Stomach smooth muscle (tissue), 2 donors: Measurements from ENCODE around the gene WASF1.
A peak's percentile ranks its signal among the peaks of the same experiment; 100 is the strongest.

ENCODE experiments used
- H3K27ac ChIP-seq: one replicate; pipeline ENCODE4 v1.7.0; 2013; ENCODE audit warnings: mild to moderate bottlenecking, low read length, inconsistent platforms
- H3K27me3 ChIP-seq, 2 donors: one replicate each; pipeline ENCODE4 v1.7.0; 2013; ENCODE audit warnings: low read length in 2 of 2; ENCODE audit not compliant: insufficient read depth in 2 of 2, control insufficient read depth in 1 of 2
- H3K36me3 ChIP-seq, 2 donors: one replicate each; pipeline ENCODE4 v1.7.0; 2013; ENCODE audit warnings: low read length in 2 of 2; ENCODE audit not compliant: control insufficient read depth in 2 of 2, insufficient read depth in 2 of 2
- H3K4me1 ChIP-seq: one replicate; pipeline ENCODE4 v1.7.0; 2013; ENCODE audit warnings: low read length; ENCODE audit not compliant: control insufficient read depth, insufficient read depth
- H3K4me3 ChIP-seq, 2 donors: one replicate each; pipeline ENCODE4 v1.7.0; 2013; ENCODE audit warnings: low read length in 2 of 2
- H3K9ac ChIP-seq, 2 donors: one replicate each; pipeline ENCODE4 v1.7.0; 2013; ENCODE audit warnings: low read length in 2 of 2, mild to moderate bottlenecking in 1 of 2
- H3K9me3 ChIP-seq, 2 donors: one replicate each; pipeline ENCODE4 v1.7.0; 2013; ENCODE audit warnings: low read length in 2 of 2; ENCODE audit not compliant: control insufficient read depth in 2 of 2
- donor health status: healthy.
- donor health status: Pancreatic carcinoma.

Gene WASF1

DNA sequence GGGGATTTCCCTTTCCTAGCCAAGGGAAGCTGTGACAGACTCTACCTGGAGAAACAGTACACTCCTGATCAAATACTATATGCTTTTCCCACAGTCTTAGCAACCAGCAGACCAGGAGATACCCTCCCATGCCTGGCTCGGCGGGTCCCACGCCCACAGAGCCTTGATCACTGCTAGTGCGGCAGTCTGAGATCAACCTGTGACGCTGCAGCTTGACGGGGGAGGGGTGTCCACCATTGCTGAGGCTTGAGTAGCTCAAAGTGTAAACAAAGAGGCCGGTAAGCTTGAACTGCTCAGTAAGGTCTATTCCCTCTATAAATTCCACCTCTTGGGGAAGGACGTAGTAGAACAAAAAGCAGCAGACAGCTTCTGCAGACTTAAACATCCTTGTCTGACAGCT is 63.2 kb downstream of the WASF1 start:
- Histone ChIP-seq H3K27me3 (no peaks in the 10 kb centered on the region), H3K27ac (no peak overlapping the region), H3K4me3 (no peak overlapping the region), H3K9me3 (no peaks in the 10 kb centered on the region), H3K9ac (no peak overlapping the region), H3K4me1 (no peaks in the 10 kb centered on the region), H3K36me3 (peaks cover 0 to 5% of the 10 kb centered on the region in 2 donors)

DNA sequence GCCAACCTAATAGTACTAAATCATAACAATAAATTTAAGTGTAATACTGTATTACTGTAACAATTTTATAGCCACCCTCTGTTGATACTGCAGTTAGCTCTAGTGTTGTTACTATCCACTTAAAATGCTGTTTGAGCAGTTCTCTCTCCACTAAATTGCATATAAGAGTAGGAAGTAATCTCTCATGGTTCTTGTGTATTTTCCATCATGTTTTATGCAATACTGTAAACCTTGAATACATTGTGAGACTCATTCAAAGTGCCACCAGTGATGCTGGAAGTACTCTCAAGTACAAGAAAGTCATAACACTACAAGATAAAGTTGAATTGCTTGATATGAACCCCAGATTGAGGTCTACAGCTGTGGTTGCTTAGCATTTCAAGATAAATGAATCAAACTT is 65.5 kb downstream of the WASF1 start:
- Histone ChIP-seq H3K27me3 (no peaks in the 10 kb centered on the region), H3K9ac (no peak overlapping the region), H3K4me1 (no peaks in the 10 kb centered on the region), H3K4me3 (no peak overlapping the region), H3K27ac (no peak overlapping the region), H3K9me3 (no peaks in the 10 kb centered on the region), H3K36me3 (peaks cover 0 to 5% of the 10 kb centered on the region in 2 donors)

DNA sequence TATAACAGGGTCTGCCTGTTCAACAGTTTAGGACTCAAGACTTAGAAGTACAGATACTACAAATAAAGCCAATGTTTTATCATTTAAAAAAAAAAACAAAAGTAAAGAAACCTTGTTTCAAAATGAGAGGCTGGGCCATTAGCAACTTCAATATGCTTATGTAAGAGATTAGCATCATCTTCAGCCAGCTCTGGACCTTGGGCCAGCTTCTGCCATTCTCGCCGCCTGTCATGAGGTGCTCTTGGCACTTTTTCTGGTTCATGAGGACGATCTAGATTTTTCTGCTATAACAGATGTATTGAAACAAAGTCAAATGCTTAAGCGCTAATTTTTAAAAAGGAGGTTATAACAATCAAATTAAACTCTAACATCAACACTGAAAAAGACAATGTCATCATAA is 74.2 kb downstream of the WASF1 start:
- peaks cover 30 to 42% of the 10 kb centered on the region in 2 donors for H3K36me3 ChIP-seq
- H3K9ac ChIP-seq = no peak overlapping the region
- no peaks in the 10 kb centered on the region for H3K27me3 ChIP-seq
- no peak overlapping the region for H3K27ac ChIP-seq
- H3K9me3 ChIP-seq = no peaks in the 10 kb centered on the region
- H3K4me3 ChIP-seq = no peak overlapping the region
- no peaks in the 10 kb centered on the region for H3K4me1 ChIP-seq

DNA sequence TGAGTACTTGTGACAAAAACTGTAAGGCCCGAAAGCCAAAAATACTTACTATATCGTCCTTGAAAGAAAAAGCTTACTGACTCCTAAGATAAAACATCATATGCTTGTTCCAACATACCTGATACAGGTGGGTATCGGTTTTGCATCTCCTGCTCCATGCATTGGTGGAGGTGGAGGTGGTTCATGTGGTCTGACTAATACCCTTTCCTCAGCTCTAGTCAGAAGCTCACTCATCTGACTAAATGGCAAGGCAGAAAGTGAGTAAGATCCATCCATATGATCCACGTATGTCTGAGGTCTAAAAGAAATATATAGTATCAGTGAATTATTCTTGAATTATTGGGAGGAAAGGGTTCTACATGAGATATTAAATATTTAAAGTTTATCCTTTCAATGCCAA is 76.2 kb downstream of the WASF1 start:
- H3K9me3 ChIP-seq = no peaks in the 10 kb centered on the region
- H3K9ac ChIP-seq = peak overlapping the region in 1 of 2 donors; percentile 14
- H3K27me3 ChIP-seq = no peaks in the 10 kb centered on the region
- no peaks in the 10 kb centered on the region for H3K4me1 ChIP-seq
- H3K36me3 ChIP-seq = peaks cover 32 to 55% of the 10 kb centered on the region in 2 donors
- no peak overlapping the region for H3K27ac ChIP-seq
- H3K4me3 ChIP-seq = no peak overlapping the region

DNA sequence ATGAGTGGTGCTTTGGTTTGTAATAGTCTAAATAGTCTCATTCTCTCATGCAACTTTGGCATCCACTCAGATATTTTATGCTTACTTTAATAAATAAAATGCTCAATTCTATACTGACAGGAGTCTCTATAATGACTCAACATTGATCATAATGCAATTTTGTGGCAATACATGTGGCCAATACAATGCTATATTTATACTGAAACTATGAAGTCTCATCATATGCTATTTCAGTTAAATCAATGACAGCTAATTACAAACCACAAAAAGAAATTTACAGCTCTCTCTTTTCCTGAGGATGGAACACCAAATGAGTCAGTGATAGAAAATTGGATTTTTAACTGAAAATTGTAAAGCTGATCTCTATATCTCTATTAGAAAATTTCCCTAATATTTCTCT is 77.1 kb downstream of the WASF1 start:
- H3K27me3 ChIP-seq = no peaks in the 10 kb centered on the region
- H3K36me3 ChIP-seq = peaks cover 27 to 52% of the 10 kb centered on the region in 2 donors
- H3K9me3 ChIP-seq = no peaks in the 10 kb centered on the region
- no peak overlapping the region for H3K4me3 ChIP-seq
- no peaks in the 10 kb centered on the region for H3K4me1 ChIP-seq
- no peak overlapping the region for H3K9ac ChIP-seq
- H3K27ac ChIP-seq = no peak overlapping the region

DNA sequence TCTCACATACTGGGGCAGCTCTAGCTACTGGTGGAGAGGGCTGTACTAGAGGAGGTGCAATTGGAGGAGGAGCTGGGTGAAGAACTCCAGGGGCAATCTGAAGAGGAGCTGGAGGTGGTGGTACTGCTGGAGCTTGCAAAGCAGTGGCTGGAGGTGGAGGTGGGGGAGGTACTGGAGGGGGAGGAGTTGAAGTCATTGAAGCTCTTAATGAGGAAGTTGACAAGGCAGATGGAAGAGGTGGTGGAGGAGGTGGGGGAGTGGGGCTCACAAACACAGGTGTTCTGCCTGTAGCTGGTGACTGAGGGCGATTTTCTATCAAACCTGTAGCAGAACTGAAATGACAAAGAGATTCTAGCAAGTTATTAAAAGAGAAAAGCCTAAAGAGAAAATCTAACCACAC is 77.6 kb downstream of the WASF1 start:
- H3K9ac ChIP-seq = no peak overlapping the region
- H3K4me1 ChIP-seq = no peaks in the 10 kb centered on the region
- peaks cover 27 to 47% of the 10 kb centered on the region in 2 donors for H3K36me3 ChIP-seq
- no peaks in the 10 kb centered on the region for H3K9me3 ChIP-seq
- no peak overlapping the region for H3K4me3 ChIP-seq
- no peak overlapping the region for H3K27ac ChIP-seq
- no peaks in the 10 kb centered on the region for H3K27me3 ChIP-seq

DNA sequence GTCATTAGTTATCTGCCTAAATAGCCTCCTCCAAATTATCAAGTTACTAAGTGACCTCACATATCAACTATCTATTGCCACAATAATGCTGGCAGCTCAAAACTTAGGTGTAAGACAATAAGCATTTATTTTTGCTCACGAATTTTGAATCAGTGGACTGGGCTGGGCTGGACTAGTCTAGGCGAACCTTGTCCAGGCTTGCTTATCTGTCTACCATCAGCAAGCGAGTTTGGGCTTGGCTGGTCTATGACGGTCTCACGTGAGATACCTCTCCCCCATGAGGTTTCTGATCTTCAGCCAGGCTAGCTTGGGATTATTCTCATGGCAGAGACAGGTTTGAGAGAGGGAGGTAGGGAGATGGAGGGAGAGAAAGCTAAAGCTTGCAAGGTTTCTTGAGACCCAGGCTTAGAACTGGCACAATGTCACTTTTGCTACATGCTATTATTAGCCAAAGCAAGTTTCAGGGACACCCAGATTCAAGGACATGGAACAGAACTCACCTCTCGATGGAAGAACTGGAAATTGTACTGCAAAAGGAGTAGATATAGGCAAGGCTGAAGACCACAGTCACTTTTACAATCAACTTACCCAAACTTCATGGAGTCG is 80.9 kb downstream of the WASF1 start:
- Histone ChIP-seq H3K9me3 (no peaks in the 10 kb centered on the region), H3K4me3 (no peak overlapping the region), H3K36me3 (peaks cover 12 to 36% of the 10 kb centered on the region in 2 donors), H3K9ac (no peak overlapping the region), H3K27me3 (no peaks in the 10 kb centered on the region), H3K4me1 (no peaks in the 10 kb centered on the region), H3K27ac (no peak overlapping the region)

DNA sequence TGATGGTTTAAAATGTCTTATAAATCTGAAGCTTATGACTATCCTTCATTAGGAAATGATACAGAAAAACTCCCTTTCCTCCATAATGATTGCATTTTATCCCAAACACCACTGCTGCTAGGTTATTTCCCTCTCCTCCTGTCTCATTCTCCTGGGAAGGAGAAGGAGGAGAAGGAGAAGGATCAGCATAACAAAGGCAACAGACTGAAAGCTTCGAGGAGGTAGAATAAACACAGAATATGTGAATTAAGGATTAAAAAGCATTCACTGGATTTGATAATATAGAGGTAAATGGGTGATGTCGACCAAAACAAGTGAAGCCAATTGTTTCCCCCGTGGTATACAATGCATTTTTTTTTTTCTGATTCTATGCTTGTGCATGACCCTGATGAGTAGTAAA is 82.0 kb downstream of the WASF1 start:
- no peak overlapping the region for H3K27ac ChIP-seq
- no peaks in the 10 kb centered on the region for H3K9me3 ChIP-seq
- no peaks in the 10 kb centered on the region for H3K27me3 ChIP-seq
- no peak overlapping the region for H3K9ac ChIP-seq
- no peaks in the 10 kb centered on the region for H3K4me1 ChIP-seq
- H3K36me3 ChIP-seq = peaks cover 12 to 28% of the 10 kb centered on the region in 2 donors
- H3K4me3 ChIP-seq = no peak overlapping the region

DNA sequence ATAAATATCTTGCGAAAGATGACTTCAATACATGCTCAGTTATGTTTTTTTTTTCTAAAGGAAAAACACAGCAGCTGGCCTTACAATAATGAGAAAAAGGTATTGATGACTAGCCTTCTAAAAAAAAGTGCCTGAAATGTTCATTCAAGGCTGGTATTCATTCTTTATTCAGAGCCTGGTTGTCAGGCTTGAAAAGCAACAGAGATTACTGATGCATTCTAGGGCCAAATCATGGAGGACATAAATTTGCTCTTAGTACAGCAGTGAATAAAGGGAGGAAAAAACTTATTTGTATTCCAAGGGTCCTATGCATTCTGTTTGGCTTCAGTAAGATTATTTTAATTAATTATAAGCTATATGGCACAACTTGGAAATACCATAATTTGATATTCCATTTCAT is 83.5 kb downstream of the WASF1 start:
- H3K27ac ChIP-seq = no peak overlapping the region
- H3K36me3 ChIP-seq = peaks cover 6 to 22% of the 10 kb centered on the region in 2 donors

DNA sequence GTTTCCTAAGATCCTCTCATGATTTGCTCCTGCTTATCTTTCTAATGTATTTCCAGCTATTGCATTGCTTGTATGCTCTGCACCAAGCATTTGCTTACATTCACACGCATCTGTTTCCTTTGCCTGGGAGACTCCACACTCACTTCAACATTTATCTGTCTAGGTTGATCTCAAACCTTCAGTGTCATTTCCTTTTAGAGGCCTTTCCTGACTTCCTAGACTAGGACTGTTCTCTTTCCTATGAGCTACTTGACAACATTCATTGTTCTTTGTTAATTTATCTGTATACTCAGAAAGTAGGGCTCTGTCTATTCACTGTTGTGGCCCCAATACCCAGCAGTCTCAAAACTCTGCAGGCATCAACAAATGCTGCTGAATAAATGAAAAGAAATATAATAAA is 84.4 kb downstream of the WASF1 start:
- Histone ChIP-seq H3K4me3 (no peak overlapping the region), H3K4me1 (no peaks in the 10 kb centered on the region), H3K27me3 (no peaks in the 10 kb centered on the region), H3K9ac (no peak overlapping the region), H3K9me3 (no peaks in the 10 kb centered on the region), H3K36me3 (peaks cover 3 to 16% of the 10 kb centered on the region in 2 donors), H3K27ac (no peak overlapping the region)

More for the DNA sequence above, 83.5 kb downstream of the WASF1 start:
- Histone ChIP-seq H3K27me3 (no peaks in the 10 kb centered on the region), H3K4me1 (no peaks in the 10 kb centered on the region), H3K9me3 (no peaks in the 10 kb centered on the region), H3K4me3 (no peak overlapping the region), H3K9ac (no peak overlapping the region)

DNA sequence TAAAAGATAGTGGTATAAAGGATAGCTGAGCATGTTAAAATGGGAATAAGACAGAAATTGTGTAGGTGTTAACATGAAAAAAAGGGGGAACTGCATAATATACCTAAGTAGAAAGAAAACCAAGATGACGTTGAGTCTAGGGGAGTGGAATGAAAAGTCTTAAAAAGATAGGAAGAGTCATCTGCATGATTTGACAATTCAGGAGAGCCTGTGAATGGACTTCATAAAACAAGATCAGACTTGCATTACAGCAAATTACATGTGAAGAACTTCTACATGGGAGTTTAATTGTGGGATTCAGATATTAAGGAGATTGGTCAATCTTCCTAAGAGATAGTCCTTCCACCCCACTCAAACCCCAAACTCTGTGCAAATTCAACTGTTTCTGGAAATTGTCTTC is 85.5 kb downstream of the WASF1 start:
- Histone ChIP-seq H3K36me3 (peaks cover 3 to 10% of the 10 kb centered on the region in 2 donors), H3K4me3 (no peak overlapping the region), H3K27me3 (no peaks in the 10 kb centered on the region), H3K9me3 (no peaks in the 10 kb centered on the region), H3K4me1 (no peaks in the 10 kb centered on the region), H3K9ac (no peak overlapping the region), H3K27ac (no peak overlapping the region)
